Measurements from ENCODE around the gene SEL1L.
"Not testable (repeated sequence)": the region's sequence is repeated elsewhere in the genome, so short reads cannot be mapped to it uniquely, and the experiment has no call there.

DNA sequence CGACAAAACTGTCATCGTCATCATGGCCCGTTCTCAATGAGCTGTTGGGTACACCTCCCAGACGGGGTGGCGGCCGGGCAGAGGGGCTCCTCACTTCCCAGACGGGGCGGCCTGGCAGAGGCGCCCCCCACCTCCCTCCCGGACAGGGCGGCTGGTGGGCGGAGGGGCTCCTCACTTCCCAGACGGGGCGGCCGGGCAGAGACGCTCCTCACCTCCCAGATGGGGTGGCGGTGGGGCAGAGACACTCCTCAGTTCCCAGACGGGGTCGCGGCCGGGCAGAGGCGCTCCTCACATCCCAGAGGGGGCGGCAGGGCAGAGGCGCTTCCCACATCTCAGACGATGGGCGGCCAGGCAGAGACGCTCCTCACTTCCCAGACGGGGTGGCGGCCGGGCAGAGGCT lies 71.3 kb downstream of the SEL1L start:
- not testable (repeated sequence) for TF ChIP-seq EZH2 (IDR thresholded peaks at IDR 0.05); POLR2AphosphoS5 (IDR thresholded peaks at IDR 0.05; ENCODE audit: borderline replicate concordance, low read depth, low read length)
